ENCODE measurements around the gene ZSCAN5A.
"Not testable (repeated sequence)": the region's sequence is repeated elsewhere in the genome, so short reads cannot be mapped to it uniquely, and the experiment has no call there.

ZSCAN5A gene

DNA sequence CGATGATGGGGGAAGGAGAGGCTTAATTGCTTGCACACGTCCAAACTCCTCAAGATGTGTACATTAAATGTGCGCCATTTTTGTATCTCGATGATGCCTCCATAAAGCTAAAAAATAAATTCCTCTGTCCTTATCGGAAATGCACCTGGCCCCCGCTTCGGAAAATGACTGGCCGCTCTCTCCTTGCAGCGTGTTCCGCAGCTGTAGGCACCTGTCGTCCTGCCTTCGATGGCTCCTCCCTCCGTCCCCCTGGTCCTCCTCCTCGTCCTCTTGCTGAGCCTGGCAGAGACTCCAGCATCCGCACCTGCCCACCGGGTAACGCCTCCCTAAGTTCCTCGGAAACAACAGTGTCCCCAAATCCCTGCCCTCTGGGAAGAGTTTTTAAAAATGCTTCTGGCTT is 137.8 kb downstream of the ZSCAN5A start:
- no peak for DNase-seq (ENCODE audit: extremely low read depth, insufficient read length)
- TF ChIP-seq, protein P1, sequence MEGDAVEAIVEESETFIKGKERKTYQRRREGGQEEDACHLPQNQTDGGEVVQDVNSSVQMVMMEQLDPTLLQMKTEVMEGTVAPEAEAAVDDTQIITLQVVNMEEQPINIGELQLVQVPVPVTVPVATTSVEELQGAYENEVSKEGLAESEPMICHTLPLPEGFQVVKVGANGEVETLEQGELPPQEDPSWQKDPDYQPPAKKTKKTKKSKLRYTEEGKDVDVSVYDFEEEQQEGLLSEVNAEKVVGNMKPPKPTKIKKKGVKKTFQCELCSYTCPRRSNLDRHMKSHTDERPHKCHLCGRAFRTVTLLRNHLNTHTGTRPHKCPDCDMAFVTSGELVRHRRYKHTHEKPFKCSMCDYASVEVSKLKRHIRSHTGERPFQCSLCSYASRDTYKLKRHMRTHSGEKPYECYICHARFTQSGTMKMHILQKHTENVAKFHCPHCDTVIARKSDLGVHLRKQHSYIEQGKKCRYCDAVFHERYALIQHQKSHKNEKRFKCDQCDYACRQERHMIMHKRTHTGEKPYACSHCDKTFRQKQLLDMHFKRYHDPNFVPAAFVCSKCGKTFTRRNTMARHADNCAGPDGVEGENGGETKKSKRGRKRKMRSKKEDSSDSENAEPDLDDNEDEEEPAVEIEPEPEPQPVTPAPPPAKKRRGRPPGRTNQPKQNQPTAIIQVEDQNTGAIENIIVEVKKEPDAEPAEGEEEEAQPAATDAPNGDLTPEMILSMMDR (IDR thresholded peaks at IDR 0.05; ENCODE audit: insufficient read depth, low read length, poor library complexity, severe bottlenecking): no peak
- Histone ChIP-seq H3K27me3 (replicated peaks; ENCODE audit: control insufficient read depth, insufficient read depth, low read length) (no peaks in the 10 kb centered on the region), H3K36me3 (ENCODE audit: control insufficient read depth, insufficient read depth, low read length) (no peaks in the 10 kb centered on the region), H3K4me3 (replicated peaks; ENCODE audit: low read depth, low read length) (no peak overlapping the region)

DNA sequence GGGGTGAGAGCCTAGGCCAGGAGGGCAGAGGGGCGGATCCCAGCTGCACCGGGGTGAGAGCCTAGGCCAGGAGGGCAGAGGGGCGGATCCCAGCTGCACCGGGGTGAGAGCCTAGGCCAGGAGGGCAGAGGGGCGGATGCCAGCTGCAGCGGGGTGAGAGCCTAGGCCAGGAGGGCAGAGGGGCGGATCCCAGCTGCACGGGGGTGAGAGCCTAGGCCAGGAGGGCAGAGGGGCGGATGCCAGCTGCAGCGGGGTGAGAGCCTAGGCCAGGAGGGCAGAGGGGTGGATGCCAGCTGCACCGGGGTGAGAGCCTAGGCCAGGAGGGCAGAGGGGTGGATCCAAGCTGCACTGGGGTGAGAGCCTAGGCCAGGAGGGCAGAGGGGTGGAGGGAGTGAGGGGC is 138.3 kb downstream of the ZSCAN5A start:
- not testable (repeated sequence) for H3K27me3 ChIP-seq (replicated peaks; ENCODE audit: control insufficient read depth, insufficient read depth, low read length); DNase-seq (ENCODE audit: extremely low read depth, insufficient read length); H3K4me3 ChIP-seq (replicated peaks; ENCODE audit: low read depth, low read length); H3K36me3 ChIP-seq (ENCODE audit: control insufficient read depth, insufficient read depth, low read length)

DNA sequence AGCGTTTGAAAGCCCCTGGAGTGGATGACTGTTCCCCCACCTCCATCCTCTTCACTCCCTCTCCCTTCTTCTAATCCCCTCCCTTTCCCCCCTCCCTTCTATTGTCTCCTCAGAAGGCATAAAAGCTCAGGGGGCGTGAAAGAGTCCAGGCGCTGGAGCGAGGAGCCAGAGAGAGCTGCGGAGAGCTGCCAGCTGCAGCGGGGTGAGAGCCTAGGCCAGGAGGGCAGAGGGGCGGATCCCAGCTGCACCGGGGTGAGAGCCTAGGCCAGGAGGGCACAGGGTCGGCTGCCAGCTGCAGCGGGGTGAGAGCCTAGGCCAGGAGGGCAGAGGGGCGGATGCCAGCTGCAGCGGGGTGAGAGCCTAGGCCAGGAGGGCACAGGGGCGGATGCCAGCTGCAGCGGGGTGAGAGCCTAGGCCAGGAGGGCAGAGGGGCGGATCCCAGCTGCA is 138.8 kb downstream of the ZSCAN5A start, which contains the start of gene GALP:
Gene GALP (plus strand): TSS at position 148 of the 447 bp plus-strand sequence. CDS start 1,101 bp downstream, outside the sequence.
- H3K27me3 ChIP-seq (replicated peaks; ENCODE audit: control insufficient read depth, insufficient read depth, low read length); H3K36me3 ChIP-seq (ENCODE audit: control insufficient read depth, insufficient read depth, low read length); DNase-seq (ENCODE audit: extremely low read depth, insufficient read length); H3K4me3 ChIP-seq (replicated peaks; ENCODE audit: low read depth, low read length): not testable (repeated sequence)

DNA sequence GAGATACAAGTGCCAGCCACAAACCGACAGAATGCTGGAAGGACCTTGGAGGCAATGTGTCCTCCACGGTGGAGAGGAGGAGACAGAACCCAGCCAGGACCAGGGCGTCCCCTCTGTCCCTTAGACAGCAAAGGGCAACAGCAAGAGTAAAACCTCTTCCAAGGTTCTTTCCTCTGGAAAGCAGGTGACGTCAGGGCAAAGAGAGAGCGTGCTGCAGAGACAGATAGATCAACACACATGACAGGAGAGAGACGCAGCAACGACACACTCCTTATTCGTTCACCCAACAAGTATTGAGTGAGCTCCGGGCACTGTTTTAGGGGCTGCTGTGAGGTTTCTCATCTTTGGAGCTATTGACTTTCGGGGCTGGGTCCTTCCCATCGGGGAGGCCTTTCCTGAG is 140.1 kb downstream of the ZSCAN5A start:
- TF ChIP-seq, protein P1 (IDR thresholded peaks at IDR 0.05; ENCODE audit: insufficient read depth, low read length, poor library complexity, severe bottlenecking): no peak

DNA sequence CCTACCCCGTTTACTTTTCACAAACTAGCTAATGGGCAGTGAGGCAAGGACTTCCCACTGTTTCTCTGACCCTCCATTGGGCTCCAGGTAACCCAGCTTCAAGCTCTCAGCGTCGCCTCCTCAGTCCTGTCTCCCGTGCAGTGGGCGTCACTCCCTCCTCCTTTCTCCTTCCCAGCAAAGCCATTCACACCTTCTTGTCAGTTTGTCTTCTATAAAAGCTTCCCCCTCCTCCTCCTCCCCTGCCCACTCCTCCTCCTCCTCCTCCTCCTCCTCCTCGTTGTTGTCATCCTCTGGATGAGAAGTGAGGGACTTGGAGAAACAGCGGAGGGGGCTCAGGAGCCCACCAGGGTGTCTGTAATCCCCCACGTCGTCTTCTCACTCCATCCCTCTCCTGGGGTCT is 140.6 kb downstream of the ZSCAN5A start:
- H3K36me3 ChIP-seq (ENCODE audit: control insufficient read depth, insufficient read depth, low read length): no peaks in the 10 kb centered on the region
- H3K4me3 ChIP-seq (replicated peaks; ENCODE audit: low read depth, low read length): no peak overlapping the region
- DNase-seq (ENCODE audit: extremely low read depth, insufficient read length): no peak
- TF ChIP-seq, protein P1 (IDR thresholded peaks at IDR 0.05; ENCODE audit: insufficient read depth, low read length, poor library complexity, severe bottlenecking): no peak
- H3K27me3 ChIP-seq (replicated peaks; ENCODE audit: control insufficient read depth, insufficient read depth, low read length): no peaks in the 10 kb centered on the region

More for the DNA sequence above, 140.1 kb downstream of the ZSCAN5A start:
- no peak overlapping the region for H3K4me3 ChIP-seq (replicated peaks; ENCODE audit: low read depth, low read length)
- no peak for DNase-seq (ENCODE audit: extremely low read depth, insufficient read length)
- H3K36me3 ChIP-seq (ENCODE audit: control insufficient read depth, insufficient read depth, low read length): no peaks in the 10 kb centered on the region
- no peaks in the 10 kb centered on the region for H3K27me3 ChIP-seq (replicated peaks; ENCODE audit: control insufficient read depth, insufficient read depth, low read length)
